Activated CD4-positive, alpha-beta T cell treated with anti-CD3 and anti-CD28 coated beads for 1 hour (primary cell): ENCODE data around the gene RFC5.
"Not testable (repeated sequence)": the region's sequence is repeated elsewhere in the genome, so short reads cannot be mapped to it uniquely, and the experiment has no call there.

Experiments
- DNase-seq: peaks from one replicate; pipeline ENCODE4 v3.0.0-alpha.2; 2020

Gene RFC5

GRCh38 chr12:118015944-118016343 is 559 bp upstream of the RFC5 start:
- DNase-seq = no peak

GRCh38 chr12:118017926-118018325 is 1.4 kb downstream of the RFC5 start:
- no peak for DNase-seq

GRCh38 chr12:118020036-118020435 is 3.5 kb downstream of the RFC5 start:
- no peak for DNase-seq

GRCh38 chr12:118022097-118022727 is 5.7 kb downstream of the RFC5 start:
- not testable (repeated sequence) for DNase-seq

- DNase-seq = no peak
Measured at GRCh38 chr12:118022728-118023109, 6.2 kb downstream of the RFC5 start.

- no peak for DNase-seq
Measured at GRCh38 chr12:118023301-118023860, 6.9 kb downstream of the RFC5 start.

- DNase-seq = no peak
Measured at GRCh38 chr12:118025168-118025567, 8.7 kb downstream of the RFC5 start.

GRCh38 chr12:118029166-118029565 is 12.7 kb downstream of the RFC5 start:
- no peak for DNase-seq

- no peak for DNase-seq
Measured at GRCh38 chr12:118032188-118032587, 15.7 kb downstream of the RFC5 start.

GRCh38 chr12:118033323-118033722 is 16.8 kb downstream of the RFC5 start:
- DNase-seq = no peak

GRCh38 chr12:118033902-118034301 is 17.4 kb downstream of the RFC5 start:
- no peak for DNase-seq

GRCh38 chr12:118034429-118035189 is 18.1 kb downstream of the RFC5 start:
- no peak for DNase-seq

GRCh38 chr12:118035190-118036041 is 18.9 kb downstream of the RFC5 start:
- no peak for DNase-seq

- DNase-seq = no peak
Measured at GRCh38 chr12:118036672-118037411, 20.3 kb downstream of the RFC5 start.

- no peak for DNase-seq
Measured at GRCh38 chr12:118038137-118038536, 21.6 kb downstream of the RFC5 start.

- no peak for DNase-seq
Measured at GRCh38 chr12:118042091-118042490, 25.6 kb downstream of the RFC5 start.

GRCh38 chr12:118044075-118044474 is 27.6 kb downstream of the RFC5 start:
- DNase-seq = no peak

- no peak for DNase-seq
Measured at GRCh38 chr12:118044577-118044976, 28.1 kb downstream of the RFC5 start.

- no peak for DNase-seq
Measured at GRCh38 chr12:118046430-118046829, 29.9 kb downstream of the RFC5 start.

GRCh38 chr12:118050972-118051910 is 34.7 kb downstream of the RFC5 start:
- DNase-seq = no peak

- no peak for DNase-seq
Measured at GRCh38 chr12:118052324-118053070, 36.0 kb downstream of the RFC5 start.
